Measurements from ENCODE around the gene TSEN34. TPM values are rescaled to one million over a fixed set of nuclear protein-coding genes. Genes with fewer than 3 reads are reported as not detected.
"Not testable (repeated sequence)": the region's sequence is repeated elsewhere in the genome, so short reads cannot be mapped to it uniquely, and the experiment has no call there.

TSEN34 gene
- total RNA-seq, 2 donors from 2014 or later, result 36.7 to 37.0 TPM

GRCh38 chr19:54211235-54211634 lies 20.1 kb downstream of the TSEN34 start:
- no peak for TF ChIP-seq CTCF (IDR thresholded peaks at IDR 0.05)
- peaks cover 0 to 45% of the 10 kb centered on the region in 2 donors for H3K4me1 ChIP-seq
- H3K36me3 ChIP-seq, result peaks cover 22% of the 10 kb centered on the region
- no peaks in the 10 kb centered on the region for H3K9me3 ChIP-seq
- no peak overlapping the region for H3K4me3 ChIP-seq
- H3K27ac ChIP-seq, result no peak overlapping the region
- no peak for DNase-seq (ENCODE audit: low spot score)
- no peaks in the 10 kb centered on the region for H3K27me3 ChIP-seq

- H3K27me3 ChIP-seq; DNase-seq (ENCODE audit: low spot score); H3K36me3 ChIP-seq; H3K27ac ChIP-seq; H3K9me3 ChIP-seq; H3K4me3 ChIP-seq: not testable (repeated sequence)
- peaks cover 0 to 18% of the 10 kb centered on the region in 2 donors for H3K4me1 ChIP-seq
Measured at GRCh38 chr19:54214217-54214616, 23.1 kb downstream of the TSEN34 start.

GRCh38 chr19:54214734-54215133 lies 23.6 kb downstream of the TSEN34 start:
- not testable (repeated sequence) for DNase-seq (ENCODE audit: low spot score); H3K4me3 ChIP-seq; H3K9me3 ChIP-seq; H3K27ac ChIP-seq; H3K27me3 ChIP-seq
- Histone ChIP-seq H3K36me3 (peaks cover 12% of the 10 kb centered on the region), H3K4me1 (peaks cover 0 to 13% of the 10 kb centered on the region in 2 donors)

- H3K4me1 ChIP-seq, result no peaks in the 10 kb centered on the region
- H3K27me3 ChIP-seq, result no peaks in the 10 kb centered on the region
- H3K4me3 ChIP-seq, result no peak overlapping the region
- no peaks in the 10 kb centered on the region for H3K9me3 ChIP-seq
- H3K27ac ChIP-seq, result no peak overlapping the region
- peaks cover 12% of the 10 kb centered on the region for H3K36me3 ChIP-seq
- DNase-seq (ENCODE audit: low spot score), result no peak
- TF ChIP-seq CTCF (IDR thresholded peaks at IDR 0.05), result no peak
Measured at GRCh38 chr19:54216869-54217268, 25.8 kb downstream of the TSEN34 start.

GRCh38 chr19:54217517-54218247 lies 26.6 kb downstream of the TSEN34 start:
- H3K9me3 ChIP-seq; H3K27me3 ChIP-seq; H3K4me3 ChIP-seq; H3K4me1 ChIP-seq; DNase-seq (ENCODE audit: low spot score); H3K27ac ChIP-seq: not testable (repeated sequence)
- peaks cover 12% of the 10 kb centered on the region for H3K36me3 ChIP-seq

- TF ChIP-seq CTCF (IDR thresholded peaks at IDR 0.05), result no peak
- Histone ChIP-seq H3K27me3 (no peaks in the 10 kb centered on the region), H3K9me3 (no peaks in the 10 kb centered on the region), H3K4me3 (no peak overlapping the region), H3K36me3 (peaks cover 12% of the 10 kb centered on the region), H3K27ac (no peak overlapping the region), H3K4me1 (no peaks in the 10 kb centered on the region)
- DNase-seq (ENCODE audit: low spot score), result no peak
Measured at GRCh38 chr19:54218259-54218658, 27.2 kb downstream of the TSEN34 start.

GRCh38 chr19:54218960-54219661 lies 28.0 kb downstream of the TSEN34 start:
- H3K4me1 ChIP-seq, result no peaks in the 10 kb centered on the region
- H3K27ac ChIP-seq, result no peak overlapping the region
- no peak for DNase-seq (ENCODE audit: low spot score)
- H3K4me3 ChIP-seq, result no peak overlapping the region
- no peaks in the 10 kb centered on the region for H3K27me3 ChIP-seq
- peaks cover 12% of the 10 kb centered on the region for H3K36me3 ChIP-seq
- no peaks in the 10 kb centered on the region for H3K9me3 ChIP-seq
- TF ChIP-seq CTCF (IDR thresholded peaks at IDR 0.05), result no peak

GRCh38 chr19:54219702-54220101 lies 28.6 kb downstream of the TSEN34 start:
- not testable (repeated sequence) for H3K4me3 ChIP-seq; H3K9me3 ChIP-seq; DNase-seq (ENCODE audit: low spot score); H3K27ac ChIP-seq; H3K4me1 ChIP-seq; H3K27me3 ChIP-seq
- peaks cover 12% of the 10 kb centered on the region for H3K36me3 ChIP-seq

GRCh38 chr19:54221947-54222346 lies 30.8 kb downstream of the TSEN34 start:
- H3K9me3 ChIP-seq; H3K27me3 ChIP-seq; H3K4me1 ChIP-seq; DNase-seq (ENCODE audit: low spot score); H3K4me3 ChIP-seq; H3K27ac ChIP-seq: not testable (repeated sequence)
- H3K36me3 ChIP-seq, result peaks cover 12% of the 10 kb centered on the region

GRCh38 chr19:54222474-54223276 lies 31.6 kb downstream of the TSEN34 start, which contains the start of gene LILRB3:
Gene LILRB3, minus strand, starts transcription at chr19:54223007. Its CDS starts 31 bp downstream, at chr19:54222976.
- not testable (repeated sequence) for H3K27me3 ChIP-seq; H3K27ac ChIP-seq; H3K4me3 ChIP-seq; H3K9me3 ChIP-seq; H3K4me1 ChIP-seq; DNase-seq (ENCODE audit: low spot score)
- H3K36me3 ChIP-seq, result peaks cover 12% of the 10 kb centered on the region

Measured in right atrium auricular region (tissue), 2 donors.